Panc1 (cell line): ENCODE data around the gene RIMKLA. TPM values are rescaled to one million over a fixed set of nuclear protein-coding genes. Genes with fewer than 3 reads are reported as not detected.
A peak's percentile ranks its signal among the peaks of the same experiment; 100 is the strongest.

Experiments used
- ATAC-seq: fragments of 200-7000 bp; cut with Tn5 transposase; 2 replicates; pipeline ENCODE4 v1.9.1; 2020; ENCODE audit warnings: mild to moderate bottlenecking, moderate library complexity
- BruUV-seq: library from RNA; stranded (reverse); fragments of 400-500 nt; replicated peaks from 2 replicates; lab custom pipeline; 2021; lab: Mats Ljungman, UMichigan
- CTCF ChIA-PET: fragments of 300-600 bp; sonication (Branson Sonifier 250); formaldehyde crosslinking; loops from one replicate; lab custom pipeline; 2022; ENCODE audit warnings: antibody characterized with exemption; lab: Charles Lee
- POLR2A ChIA-PET: fragments of 300-600 bp; sonication (Branson Sonifier 250); formaldehyde crosslinking; loops from one replicate; lab custom pipeline; 2022; ENCODE audit warnings: antibody characterized with exemption; lab: Charles Lee
- DNase-seq: peaks from one replicate; pipeline ENCODE4 v3.0.0-alpha.2; 2010; ENCODE audit warnings: low read depth, low spot score
- H3K27ac ChIP-seq: 2 replicates; pipeline ENCODE4 v1.5.1; 2011; ENCODE audit warnings: mild to moderate bottlenecking, low read length, inconsistent platforms
- H3K27me3 ChIP-seq: fragments of 200-500 bp; sonication (Bioruptor generic); 2 replicates; pipeline ENCODE4 v1.6.0; 2014; ENCODE audit warnings: low read length, inconsistent platforms; ENCODE audit not compliant: control insufficient read depth, insufficient read depth
- H3K36me3 ChIP-seq: fragments of 200-500 bp; sonication (Bioruptor generic); 2 replicates; pipeline ENCODE4 v1.5.1; 2014; ENCODE audit warnings: inconsistent platforms, mild to moderate bottlenecking, low read length, moderate library complexity; ENCODE audit not compliant: control insufficient read depth, insufficient read depth
- H3K4me1 ChIP-seq: 2 replicates; pipeline ENCODE4 v1.5.1; 2011; ENCODE audit warnings: inconsistent platforms, mild to moderate bottlenecking, low read length, moderate library complexity; ENCODE audit not compliant: control insufficient read depth, insufficient read depth
- H3K4me3 ChIP-seq, 2 experiments: 2 replicates each; pipeline ENCODE4 v1.5.1; 2011 to 2012; ENCODE audit warnings: low read depth in 2 of 2, low read length in 2 of 2, mild to moderate bottlenecking in 2 of 2, inconsistent platforms in 1 of 2, moderate library complexity in 1 of 2
- H3K9me3 ChIP-seq: fragments of 200-500 bp; sonication (Bioruptor generic); 2 replicates; pipeline ENCODE4 v1.5.1; 2014; ENCODE audit warnings: low read depth, mild to moderate bottlenecking, inconsistent platforms, low read length, moderate library complexity; ENCODE audit not compliant: control insufficient read depth, insufficient read depth
- POLR2AphosphoS5 ChIP-seq: IDR thresholded peaks from 2 replicates; pipeline ENCODE4 v1.6.1; 2012; ENCODE audit warnings: mild to moderate bottlenecking, low read depth, low read length, moderate library complexity
- SIN3A ChIP-seq: IDR thresholded peaks from 2 replicates; pipeline ENCODE4 v1.6.1; 2012; ENCODE audit warnings: low read depth, mild to moderate bottlenecking, low read length, moderate library complexity, borderline replicate concordance; ENCODE audit not compliant: insufficient read depth
- TCF7L2 ChIP-seq: IDR thresholded peaks from 2 replicates; pipeline ENCODE4 v1.6.1; 2011; ENCODE audit warnings: mild to moderate bottlenecking, low read depth, low read length, inconsistent platforms
- in situ Hi-C: cut with HindIII; loops from 2 replicates; pipeline ENCODE4 v1.10.0; 2016; ENCODE audit warnings: low sequenced_read_pairs, low pct_unique_long_range_greater_than_20kb
- intact Hi-C: fragments of 100-400 bp; cut with micrococcal nuclease; formaldehyde crosslinking; loops from one replicate; pipeline ENCODE4 v1.10.0; 2022; ENCODE audit not compliant: unreplicated experiment
- total RNA-seq: library from RNA; stranded (reverse); gene quantifications from one replicate; pipeline ENCODE4 v1.2.1, GENCODE V29; 2021; ENCODE audit not compliant: unreplicated experiment
- TF ChIP-seq, protein P1 (sequence below): fragments of 450-650 bp; IDR thresholded peaks from 2 replicates; pipeline ENCODE4 v1.5.1; 2017; ENCODE audit warnings: mild to moderate bottlenecking
- TF ChIP-seq, protein P2 (sequence below), 2 experiments: IDR thresholded peaks; 2 replicates each; pipeline ENCODE4 v1.6.1; 2011 to 2012; ENCODE audit warnings: low read depth in 2 of 2, control low read depth in 1 of 2, low read length in 1 of 2, mild to moderate bottlenecking in 1 of 2, moderate library complexity in 1 of 2; ENCODE audit not compliant: insufficient read depth in 1 of 2

The RIMKLA gene
- total RNA-seq, 1 experiment from 2014 or later, result 13.6 TPM

DNA sequence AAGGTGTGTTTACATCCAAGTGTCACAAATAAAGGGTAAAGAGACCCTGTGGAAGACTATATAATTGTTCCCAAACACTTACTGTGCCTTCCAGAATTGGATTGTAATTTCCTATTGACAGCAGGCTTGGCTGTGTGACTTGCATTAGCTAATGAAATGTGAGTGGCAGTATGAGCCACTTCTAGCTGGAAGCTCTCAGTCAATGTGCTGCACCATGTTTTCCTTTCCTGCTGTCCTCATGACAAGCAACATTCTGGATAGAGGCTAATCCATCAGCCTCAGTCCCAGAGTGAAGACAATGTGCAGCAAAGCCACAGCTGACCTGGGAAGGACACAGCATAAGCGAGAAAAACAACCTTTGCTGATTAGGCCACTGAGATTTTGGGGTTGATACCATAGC lies 39.7 kb upstream of the RIMKLA start:
- H3K4me1 ChIP-seq, result peaks cover 39% of the 10 kb centered on the region
- no TSS peak for BruUV-seq
- peak overlapping the region; percentile 85 for H3K27ac ChIP-seq
- no peaks in the 10 kb centered on the region for H3K36me3 ChIP-seq
- ChIA-PET POLR2A (no interaction called here), CTCF (no interaction called here)
- H3K27me3 ChIP-seq, result no peaks in the 10 kb centered on the region
- peak overlapping the region in 1 of 2 experiments; percentile 24; a peak in 1 of 4 replicates for H3K4me3 ChIP-seq
- H3K9me3 ChIP-seq, result no peaks in the 10 kb centered on the region
- in situ Hi-C loops (no loop called here), intact Hi-C loops (no loop called here)
- TF ChIP-seq, protein P1, sequence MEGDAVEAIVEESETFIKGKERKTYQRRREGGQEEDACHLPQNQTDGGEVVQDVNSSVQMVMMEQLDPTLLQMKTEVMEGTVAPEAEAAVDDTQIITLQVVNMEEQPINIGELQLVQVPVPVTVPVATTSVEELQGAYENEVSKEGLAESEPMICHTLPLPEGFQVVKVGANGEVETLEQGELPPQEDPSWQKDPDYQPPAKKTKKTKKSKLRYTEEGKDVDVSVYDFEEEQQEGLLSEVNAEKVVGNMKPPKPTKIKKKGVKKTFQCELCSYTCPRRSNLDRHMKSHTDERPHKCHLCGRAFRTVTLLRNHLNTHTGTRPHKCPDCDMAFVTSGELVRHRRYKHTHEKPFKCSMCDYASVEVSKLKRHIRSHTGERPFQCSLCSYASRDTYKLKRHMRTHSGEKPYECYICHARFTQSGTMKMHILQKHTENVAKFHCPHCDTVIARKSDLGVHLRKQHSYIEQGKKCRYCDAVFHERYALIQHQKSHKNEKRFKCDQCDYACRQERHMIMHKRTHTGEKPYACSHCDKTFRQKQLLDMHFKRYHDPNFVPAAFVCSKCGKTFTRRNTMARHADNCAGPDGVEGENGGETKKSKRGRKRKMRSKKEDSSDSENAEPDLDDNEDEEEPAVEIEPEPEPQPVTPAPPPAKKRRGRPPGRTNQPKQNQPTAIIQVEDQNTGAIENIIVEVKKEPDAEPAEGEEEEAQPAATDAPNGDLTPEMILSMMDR, result no peak
- TF ChIP-seq POLR2AphosphoS5 (no peak), TCF7L2 (no peak), SIN3A (no peak)
- TF ChIP-seq, protein P2, sequence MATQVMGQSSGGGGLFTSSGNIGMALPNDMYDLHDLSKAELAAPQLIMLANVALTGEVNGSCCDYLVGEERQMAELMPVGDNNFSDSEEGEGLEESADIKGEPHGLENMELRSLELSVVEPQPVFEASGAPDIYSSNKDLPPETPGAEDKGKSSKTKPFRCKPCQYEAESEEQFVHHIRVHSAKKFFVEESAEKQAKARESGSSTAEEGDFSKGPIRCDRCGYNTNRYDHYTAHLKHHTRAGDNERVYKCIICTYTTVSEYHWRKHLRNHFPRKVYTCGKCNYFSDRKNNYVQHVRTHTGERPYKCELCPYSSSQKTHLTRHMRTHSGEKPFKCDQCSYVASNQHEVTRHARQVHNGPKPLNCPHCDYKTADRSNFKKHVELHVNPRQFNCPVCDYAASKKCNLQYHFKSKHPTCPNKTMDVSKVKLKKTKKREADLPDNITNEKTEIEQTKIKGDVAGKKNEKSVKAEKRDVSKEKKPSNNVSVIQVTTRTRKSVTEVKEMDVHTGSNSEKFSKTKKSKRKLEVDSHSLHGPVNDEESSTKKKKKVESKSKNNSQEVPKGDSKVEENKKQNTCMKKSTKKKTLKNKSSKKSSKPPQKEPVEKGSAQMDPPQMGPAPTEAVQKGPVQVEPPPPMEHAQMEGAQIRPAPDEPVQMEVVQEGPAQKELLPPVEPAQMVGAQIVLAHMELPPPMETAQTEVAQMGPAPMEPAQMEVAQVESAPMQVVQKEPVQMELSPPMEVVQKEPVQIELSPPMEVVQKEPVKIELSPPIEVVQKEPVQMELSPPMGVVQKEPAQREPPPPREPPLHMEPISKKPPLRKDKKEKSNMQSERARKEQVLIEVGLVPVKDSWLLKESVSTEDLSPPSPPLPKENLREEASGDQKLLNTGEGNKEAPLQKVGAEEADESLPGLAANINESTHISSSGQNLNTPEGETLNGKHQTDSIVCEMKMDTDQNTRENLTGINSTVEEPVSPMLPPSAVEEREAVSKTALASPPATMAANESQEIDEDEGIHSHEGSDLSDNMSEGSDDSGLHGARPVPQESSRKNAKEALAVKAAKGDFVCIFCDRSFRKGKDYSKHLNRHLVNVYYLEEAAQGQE (IDR thresholded peaks at IDR 0.05; ENCODE audit: insufficient read depth in 1 of 2, low read depth in 2 of 2, low read length in 1 of 2), result no peak
- peak; percentile 18 for ATAC-seq
- no peak for DNase-seq

DNA sequence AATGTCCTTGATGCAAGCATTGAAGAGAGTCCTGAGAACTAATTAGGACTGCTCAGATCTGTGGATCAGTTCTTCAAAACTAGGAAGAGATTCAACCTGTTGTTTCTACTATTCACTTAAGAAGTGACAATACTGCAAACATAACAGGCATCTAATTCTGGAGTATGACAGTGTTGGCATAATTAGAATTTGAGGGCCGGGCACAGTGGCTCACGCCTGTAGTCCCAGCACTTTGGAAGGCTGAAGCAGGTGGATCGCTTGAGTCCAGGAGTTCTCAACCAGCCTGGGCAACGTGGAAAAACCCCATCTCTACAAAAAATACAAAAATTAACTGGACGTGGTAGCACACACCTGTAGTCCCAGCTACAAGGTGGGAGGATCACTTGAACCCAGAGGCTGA lies 37.5 kb upstream of the RIMKLA start:
- in situ Hi-C loops, result no loop called here
- no peaks in the 10 kb centered on the region for H3K36me3 ChIP-seq
- POLR2A ChIA-PET, result no interaction called here
- no peak for ATAC-seq
- H3K27ac ChIP-seq, result no peak overlapping the region
- no peaks in the 10 kb centered on the region for H3K9me3 ChIP-seq
- BruUV-seq, result no TSS peak
- CTCF ChIA-PET, result interaction anchor here (0.9 kb wide), 1 partner anchor 11 kb away, joined by 3 read pairs; no protein-coding TSS in a partner anchor
- intact Hi-C loops, result no loop called here
- TF ChIP-seq, protein P2 (IDR thresholded peaks at IDR 0.05; ENCODE audit: insufficient read depth in 1 of 2, low read depth in 2 of 2, low read length in 1 of 2), result no peak
- no peak for TF ChIP-seq SIN3A
- no peak for TF ChIP-seq TCF7L2
- no peak for TF ChIP-seq POLR2AphosphoS5
- peaks cover 28% of the 10 kb centered on the region for H3K4me1 ChIP-seq
- DNase-seq, result no peak
- no peaks in the 10 kb centered on the region for H3K27me3 ChIP-seq
- H3K4me3 ChIP-seq, result no peak overlapping the region
